Endodermal cell (in vitro differentiated cells): ENCODE data around the gene MAP3K2. TPM values are rescaled to one million over a fixed set of nuclear protein-coding genes. Genes with fewer than 3 reads are reported as not detected.

Source experiments
- DNase-seq: peaks from one replicate; pipeline ENCODE4 v3.0.0-alpha.2; 2017
- H3K27ac ChIP-seq: 2 replicates; pipeline ENCODE4 v1.5.1; 2013; ENCODE audit warnings: mild to moderate bottlenecking, low read depth, low read length, moderate library complexity
- H3K27me3 ChIP-seq: 2 replicates; pipeline ENCODE4 v1.6.1; 2013; ENCODE audit warnings: mild to moderate bottlenecking, low read length, moderate library complexity; ENCODE audit not compliant: insufficient read depth, control insufficient read depth, poor library complexity, severe bottlenecking
- H3K36me3 ChIP-seq: 2 replicates; pipeline ENCODE4 v1.7.0; 2013; ENCODE audit warnings: mild to moderate bottlenecking, low read length, moderate library complexity; ENCODE audit not compliant: control insufficient read depth, insufficient read depth
- H3K4me1 ChIP-seq: one replicate; pipeline ENCODE4 v1.7.0; 2013; ENCODE audit warnings: low read length; ENCODE audit not compliant: control insufficient read depth, insufficient read depth
- H3K4me3 ChIP-seq: 2 replicates; pipeline ENCODE4 v1.5.1; 2013; ENCODE audit warnings: mild to moderate bottlenecking, low read length, moderate library complexity
- H3K9ac ChIP-seq: 2 replicates; pipeline ENCODE4 v1.6.1; 2013; ENCODE audit warnings: mild to moderate bottlenecking, low read length, moderate library complexity; ENCODE audit not compliant: poor library complexity, severe bottlenecking; ENCODE audit errors: extremely low read depth
- H3K9me3 ChIP-seq: 2 replicates; pipeline ENCODE4 v1.6.1; 2013; ENCODE audit warnings: mild to moderate bottlenecking, low read length, moderate library complexity; ENCODE audit not compliant: control insufficient read depth
- H3K27ac Mint-ChIP-seq: 2 replicates; pipeline ENCODE4 v1.8.0; 2020; ENCODE audit warnings: mixed read lengths
- H3K27me3 Mint-ChIP-seq: 2 replicates; pipeline ENCODE4 v1.8.0; 2021; ENCODE audit warnings: mild to moderate bottlenecking, mixed read lengths; ENCODE audit not compliant: insufficient read depth
- H3K36me3 Mint-ChIP-seq: 2 replicates; pipeline ENCODE4 v1.8.0; 2020; ENCODE audit warnings: low read depth, mixed read lengths
- H3K4me1 Mint-ChIP-seq: 2 replicates; pipeline ENCODE4 v1.8.0; 2020; ENCODE audit warnings: mixed read lengths
- H3K4me3 Mint-ChIP-seq: 2 replicates; pipeline ENCODE4 v1.8.0; 2020; ENCODE audit warnings: mild to moderate bottlenecking, moderate library complexity, mixed read lengths
- H3K9me3 Mint-ChIP-seq: 2 replicates; pipeline ENCODE4 v1.8.0; 2020; ENCODE audit warnings: mild to moderate bottlenecking, mixed read lengths
- WGBS, 2 experiments: methylation state at CpG; one replicate each; pipeline versions ENCODE4 v1.1.5 to v1.1.7; 2013; ENCODE audit warnings: missing lambda C conversion rate in 2 of 2, mixed read lengths in 1 of 2; ENCODE audit not compliant: insufficient coverage in 1 of 2, insufficient read length in 1 of 2; 5-methylcytosine and 5-hydroxymethylcytosine counted together
- total RNA-seq, 2 donors: library from RNA; stranded (reverse); fragmentation: NEBNext Ultra II Directional in 1 of 2; extraction: Animal tissue kit (Norgen Biotek cat#: 25700) in 1 of 2; gene quantifications; 2 replicates in 1 of 2; 3 replicates in 1 of 2; pipeline ENCODE4 v1.2.1, GENCODE V29; 2021
- TF ChIP-seq, protein P1 (sequence below): fragments of 200-600 bp; sonication (generic); conservative IDR thresholded peaks from 2 replicates; pipeline ENCODE4 v1.5.0; 2021; ENCODE audit warnings: antibody characterized with exemption, mild to moderate bottlenecking

MAP3K2 gene
- total RNA-seq, 2 donors from 2014 or later, result 27.9 to 31.6 TPM

DNA sequence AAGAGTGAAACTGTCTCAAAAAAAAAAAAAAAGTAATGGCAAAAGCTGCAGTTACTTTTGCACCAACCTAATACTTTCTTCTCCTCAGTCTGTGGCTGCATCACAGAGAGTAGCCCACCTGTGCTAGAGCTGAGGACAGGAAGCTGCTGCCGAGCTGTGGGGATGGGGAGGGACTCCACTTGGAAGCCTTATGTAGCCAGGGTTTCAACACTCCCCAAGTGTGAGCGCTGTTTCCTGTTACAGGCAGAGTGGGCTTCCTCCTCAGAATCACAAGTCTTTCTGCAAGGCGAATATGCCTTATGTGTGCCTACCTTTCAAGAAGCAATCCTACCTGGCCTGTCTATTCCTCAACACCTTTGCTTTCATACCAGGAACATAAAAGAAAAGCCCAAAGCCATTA is 131.4 kb downstream of the MAP3K2 start:
- 93 to 100% methylated on average over 3 of the region's 3 CpGs for WGBS, 2 experiments
- Mint-ChIP-seq H3K9me3 (no peaks in the 10 kb centered on the region), H3K27me3 (no peaks in the 10 kb centered on the region), H3K27ac (no peak overlapping the region), H3K36me3 (peaks cover 50% of the 10 kb centered on the region), H3K4me3 (no peak overlapping the region), H3K4me1 (no peaks in the 10 kb centered on the region)
- H3K27me3 ChIP-seq, result no peaks in the 10 kb centered on the region
- no peak overlapping the region for H3K27ac ChIP-seq
- H3K9me3 ChIP-seq, result no peaks in the 10 kb centered on the region
- TF ChIP-seq, protein P1, sequence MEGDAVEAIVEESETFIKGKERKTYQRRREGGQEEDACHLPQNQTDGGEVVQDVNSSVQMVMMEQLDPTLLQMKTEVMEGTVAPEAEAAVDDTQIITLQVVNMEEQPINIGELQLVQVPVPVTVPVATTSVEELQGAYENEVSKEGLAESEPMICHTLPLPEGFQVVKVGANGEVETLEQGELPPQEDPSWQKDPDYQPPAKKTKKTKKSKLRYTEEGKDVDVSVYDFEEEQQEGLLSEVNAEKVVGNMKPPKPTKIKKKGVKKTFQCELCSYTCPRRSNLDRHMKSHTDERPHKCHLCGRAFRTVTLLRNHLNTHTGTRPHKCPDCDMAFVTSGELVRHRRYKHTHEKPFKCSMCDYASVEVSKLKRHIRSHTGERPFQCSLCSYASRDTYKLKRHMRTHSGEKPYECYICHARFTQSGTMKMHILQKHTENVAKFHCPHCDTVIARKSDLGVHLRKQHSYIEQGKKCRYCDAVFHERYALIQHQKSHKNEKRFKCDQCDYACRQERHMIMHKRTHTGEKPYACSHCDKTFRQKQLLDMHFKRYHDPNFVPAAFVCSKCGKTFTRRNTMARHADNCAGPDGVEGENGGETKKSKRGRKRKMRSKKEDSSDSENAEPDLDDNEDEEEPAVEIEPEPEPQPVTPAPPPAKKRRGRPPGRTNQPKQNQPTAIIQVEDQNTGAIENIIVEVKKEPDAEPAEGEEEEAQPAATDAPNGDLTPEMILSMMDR, result no peak
- H3K4me3 ChIP-seq, result no peak overlapping the region
- H3K9ac ChIP-seq, result no peak overlapping the region
- H3K36me3 ChIP-seq, result peaks cover 50% of the 10 kb centered on the region
- H3K4me1 ChIP-seq, result no peaks in the 10 kb centered on the region
- no peak for DNase-seq

- WGBS, 2 experiments, result 93 to 99% methylated on average over 6 of the region's 6 CpGs
- Histone ChIP-seq H3K4me3 (no peak overlapping the region), H3K9me3 (no peaks in the 10 kb centered on the region), H3K27me3 (no peaks in the 10 kb centered on the region), H3K4me1 (no peaks in the 10 kb centered on the region), H3K36me3 (peaks cover 44% of the 10 kb centered on the region), H3K27ac (peak overlapping the region; percentile 12), H3K9ac (no peak overlapping the region)
- H3K27ac Mint-ChIP-seq, result peak overlapping the region; percentile 44
- no peaks in the 10 kb centered on the region for H3K4me1 Mint-ChIP-seq
- H3K27me3 Mint-ChIP-seq, result no peaks in the 10 kb centered on the region
- no peaks in the 10 kb centered on the region for H3K9me3 Mint-ChIP-seq
- TF ChIP-seq, protein P1, result no peak
- H3K4me3 Mint-ChIP-seq, result no peak overlapping the region
- H3K36me3 Mint-ChIP-seq, result peaks cover 45% of the 10 kb centered on the region
- DNase-seq, result no peak
Measured at GRCh38 chr2:127255721-127256120, 132.1 kb downstream of the MAP3K2 start.

DNA sequence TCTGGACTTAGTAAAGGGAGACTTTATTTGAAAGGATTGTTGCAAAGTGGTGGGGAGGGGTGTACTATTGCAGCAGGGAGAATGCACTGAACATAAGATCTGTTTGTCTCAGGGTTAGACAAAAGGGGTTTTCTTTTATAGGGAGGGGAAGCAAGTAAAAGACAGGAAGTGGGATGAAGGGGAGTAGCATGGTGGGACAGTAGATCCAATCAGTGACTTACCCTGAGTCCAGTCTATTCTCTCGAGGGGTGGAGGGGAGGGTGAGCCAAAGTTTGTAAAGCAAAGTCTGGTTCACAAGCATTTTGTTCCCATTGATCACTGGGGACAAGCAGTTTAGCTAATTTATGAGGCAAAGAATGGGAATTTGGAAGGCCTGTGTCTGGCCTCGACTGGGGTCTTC is 132.6 kb downstream of the MAP3K2 start:
- H3K9ac ChIP-seq, result no peak overlapping the region
- H3K27ac ChIP-seq, result peak overlapping the region; percentile 12
- peaks cover 38% of the 10 kb centered on the region for H3K36me3 ChIP-seq
- H3K27ac Mint-ChIP-seq, result peak overlapping the region; percentile 22
- H3K27me3 Mint-ChIP-seq, result no peaks in the 10 kb centered on the region
- TF ChIP-seq, protein P1, result no peak
- DNase-seq, result no peak
- no peak overlapping the region for H3K4me3 ChIP-seq
- H3K36me3 Mint-ChIP-seq, result peaks cover 41% of the 10 kb centered on the region
- no peaks in the 10 kb centered on the region for H3K9me3 ChIP-seq
- no peaks in the 10 kb centered on the region for H3K27me3 ChIP-seq
- H3K9me3 Mint-ChIP-seq, result no peaks in the 10 kb centered on the region
- no peak overlapping the region for H3K4me3 Mint-ChIP-seq
- 82 to 88% methylated on average over 2 of the region's 2 CpGs for WGBS, 2 experiments
- H3K4me1 Mint-ChIP-seq, result no peaks in the 10 kb centered on the region
- H3K4me1 ChIP-seq, result no peaks in the 10 kb centered on the region
